GM18858 (cell line): ENCODE measurements around the gene GRIN2C.

Experiments used
- ATAC-seq: cut with Tn5 transposase; IDR thresholded peaks from one replicate; pipeline ENCODE4 v1.9.1; 2021; ENCODE audit not compliant: unreplicated experiment

Gene GRIN2C

DNA sequence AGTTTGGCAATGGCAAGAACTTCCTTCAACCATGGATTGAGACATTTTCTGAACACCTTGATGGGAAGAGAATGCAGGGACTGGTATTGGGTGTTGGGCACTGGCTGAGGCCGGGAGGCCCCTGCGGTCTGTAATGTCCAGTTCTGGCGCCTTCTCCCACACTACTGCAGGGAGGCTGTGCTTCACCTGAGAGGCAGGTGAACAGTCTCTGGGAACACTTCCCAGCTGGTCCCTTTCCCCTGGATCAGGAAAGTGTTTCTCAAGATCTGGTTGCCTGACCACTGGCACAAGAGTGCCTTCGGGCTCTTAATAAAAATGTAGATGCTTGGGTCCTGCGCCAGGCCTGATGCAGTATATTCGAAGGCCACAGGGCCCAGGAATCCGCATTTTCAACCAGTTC, 55.0 kb downstream of the GRIN2C start:
- ATAC-seq, result no peak

DNA sequence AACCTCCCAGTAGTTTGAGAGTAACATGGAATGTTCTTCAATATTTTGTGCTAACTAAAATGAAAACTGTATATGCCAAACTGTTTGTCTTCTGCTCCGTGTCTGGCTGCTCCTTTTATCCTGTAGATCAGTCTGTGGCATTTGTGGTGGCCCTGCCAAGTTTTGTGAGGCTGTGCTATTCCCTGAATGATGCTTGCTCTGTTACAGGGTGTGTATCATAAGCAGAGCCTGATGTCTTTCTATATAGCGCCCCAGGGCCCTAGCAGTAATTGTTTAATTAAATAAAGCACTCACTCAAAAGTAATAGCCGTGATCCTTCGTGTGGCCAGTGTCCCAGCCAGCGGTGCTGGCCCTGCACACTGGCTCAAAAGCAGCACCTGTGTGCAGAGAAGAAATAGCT, 55.7 kb downstream of the GRIN2C start:
- no peak for ATAC-seq

DNA sequence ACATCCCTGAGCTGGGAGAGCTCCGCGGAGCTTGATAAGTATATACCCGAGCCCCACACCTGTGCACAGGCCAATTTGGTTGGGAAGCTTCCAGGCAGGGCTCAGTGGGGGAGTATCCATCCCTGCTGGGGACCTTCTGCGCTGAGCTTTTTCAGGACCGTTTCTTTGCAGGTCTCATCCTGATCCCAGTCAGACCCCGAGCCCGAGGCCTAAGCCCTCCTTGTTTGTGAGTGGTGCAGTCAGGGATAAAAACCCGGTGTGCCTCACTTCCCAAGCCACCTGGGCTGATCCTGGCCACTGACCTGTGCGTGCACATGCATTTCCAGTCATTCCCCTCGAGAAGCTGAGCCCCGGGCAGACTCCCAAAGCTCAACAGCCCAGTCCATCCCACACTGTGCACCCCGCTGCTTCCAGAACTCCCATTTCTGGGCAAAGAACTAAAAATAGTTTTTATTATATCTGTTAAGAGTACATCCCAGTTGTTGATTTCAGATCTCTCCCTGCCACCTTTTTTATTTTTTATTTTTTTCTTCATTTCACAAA, 56.2 kb downstream of the GRIN2C start:
- ATAC-seq, result no peak

DNA sequence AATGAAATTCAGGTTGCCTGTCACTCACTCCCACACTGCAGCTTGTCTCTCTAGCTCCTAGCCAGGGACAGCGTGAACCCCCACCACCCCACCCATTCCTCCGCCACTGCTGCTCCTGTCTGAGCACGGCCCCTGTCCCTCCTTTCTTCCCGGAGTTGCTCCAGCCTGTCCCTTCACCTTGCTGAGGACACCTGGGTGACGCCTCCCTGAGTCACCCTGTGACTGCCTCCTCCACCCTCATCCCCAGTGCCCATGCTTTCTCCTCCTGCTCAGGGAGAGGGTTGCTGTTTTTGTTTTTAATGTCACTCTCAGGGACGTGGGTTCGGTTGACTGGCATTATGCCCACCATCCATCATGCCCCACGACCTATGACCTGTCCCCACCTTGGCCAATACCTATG, 57.8 kb downstream of the GRIN2C start:
- no peak for ATAC-seq

DNA sequence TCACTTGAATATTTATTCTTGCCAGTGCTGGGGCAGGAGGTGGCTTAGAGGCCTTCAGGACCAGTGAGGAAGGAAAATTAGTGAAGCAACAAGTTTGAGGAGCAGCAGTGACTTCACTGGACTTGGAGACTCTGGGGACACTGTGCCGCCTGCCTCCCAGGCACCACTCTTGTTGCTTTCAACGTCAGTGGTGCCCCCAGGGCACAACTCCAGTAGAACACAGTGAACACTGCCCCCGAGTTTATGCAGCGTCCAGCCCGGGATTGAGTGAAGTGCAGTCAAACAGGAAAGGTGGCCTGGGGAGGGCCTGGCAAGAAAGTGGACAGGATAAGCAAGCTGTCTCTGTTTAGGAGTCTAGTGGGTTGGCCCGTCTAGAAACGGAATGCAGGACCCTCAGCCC, 59.2 kb downstream of the GRIN2C start:
- no peak for ATAC-seq

DNA sequence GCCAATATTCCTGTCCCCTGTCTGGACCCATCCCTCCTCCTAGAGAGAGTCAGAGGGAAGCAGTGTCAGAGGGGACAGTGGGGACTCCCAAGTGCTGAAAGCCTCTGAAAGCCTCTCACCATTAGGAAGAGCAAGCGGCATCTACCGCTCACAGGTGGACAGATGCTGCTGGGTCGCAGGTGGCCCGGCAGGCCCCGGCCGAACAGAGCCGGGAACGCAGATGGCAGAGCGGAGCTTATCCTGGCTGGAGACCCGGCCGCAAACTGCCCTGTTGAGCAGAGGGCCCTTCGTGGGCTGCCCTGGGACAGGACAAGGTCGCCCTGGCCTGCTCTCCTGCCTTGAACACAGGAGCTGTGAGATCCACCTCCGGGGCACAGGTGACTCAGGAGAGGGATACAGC, 60.6 kb downstream of the GRIN2C start:
- ATAC-seq, result no peak

DNA sequence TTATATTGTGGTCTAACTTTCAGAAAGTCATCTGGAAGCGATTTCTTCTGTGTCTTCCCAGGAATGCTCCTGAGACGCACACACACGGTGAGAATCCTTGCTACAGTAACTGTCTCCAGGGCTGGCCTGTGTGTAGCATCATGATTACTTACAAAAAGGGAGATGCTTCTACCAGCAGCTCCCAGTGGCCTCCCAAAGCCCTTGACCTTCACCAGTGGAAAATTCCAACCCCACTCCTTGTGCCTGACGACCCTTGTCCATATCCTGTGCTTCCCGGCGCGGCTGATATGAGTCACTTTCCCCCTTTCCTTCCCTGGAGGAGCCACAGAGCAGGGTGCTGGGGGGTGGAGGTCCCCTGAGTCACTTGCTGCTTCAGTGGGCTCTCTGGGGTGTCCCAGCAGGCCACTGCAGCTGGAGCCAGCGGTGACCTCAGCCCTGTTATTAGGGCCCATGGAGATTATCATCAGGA, 61.4 kb downstream of the GRIN2C start:
- no peak for ATAC-seq

DNA sequence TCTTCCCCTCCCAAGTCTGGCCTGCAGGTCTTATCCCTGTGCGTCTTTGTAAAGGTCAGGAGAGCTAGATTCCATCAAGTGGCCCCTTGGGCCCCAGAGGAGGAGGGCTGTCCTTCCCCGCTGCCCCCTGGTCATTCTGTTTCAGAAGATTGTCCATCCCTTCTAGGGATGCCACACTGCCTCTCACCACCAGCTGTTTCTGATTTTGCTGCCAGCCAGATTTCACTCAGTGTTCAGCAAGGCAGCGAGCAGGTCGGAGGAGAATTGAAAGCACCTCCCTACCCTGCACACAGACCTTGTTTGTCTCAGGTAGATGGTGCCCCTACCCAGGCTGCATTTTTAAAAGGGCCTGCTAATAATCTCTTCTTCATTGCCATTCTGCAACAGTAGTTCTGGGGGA, 61.9 kb downstream of the GRIN2C start:
- no peak for ATAC-seq

DNA sequence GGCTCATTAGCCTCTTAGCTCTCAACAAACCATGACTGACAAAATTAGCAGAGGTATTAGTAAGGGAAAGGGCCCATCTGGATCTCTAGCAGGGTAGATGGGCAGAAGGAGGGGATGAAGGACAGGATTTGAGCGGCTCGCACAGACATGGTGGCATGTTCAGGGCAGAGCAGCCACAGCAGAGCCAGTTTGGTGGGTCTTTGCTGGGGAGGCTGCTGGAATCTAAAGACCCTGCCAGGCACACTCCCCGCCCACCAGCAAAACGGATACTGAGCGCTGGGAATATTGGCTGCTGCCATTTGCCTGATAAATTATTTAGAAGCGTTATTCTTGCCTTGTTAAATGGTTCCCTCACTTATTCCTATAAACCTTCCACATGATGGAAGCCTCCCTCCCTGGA, 62.8 kb downstream of the GRIN2C start:
- ATAC-seq, result no peak

DNA sequence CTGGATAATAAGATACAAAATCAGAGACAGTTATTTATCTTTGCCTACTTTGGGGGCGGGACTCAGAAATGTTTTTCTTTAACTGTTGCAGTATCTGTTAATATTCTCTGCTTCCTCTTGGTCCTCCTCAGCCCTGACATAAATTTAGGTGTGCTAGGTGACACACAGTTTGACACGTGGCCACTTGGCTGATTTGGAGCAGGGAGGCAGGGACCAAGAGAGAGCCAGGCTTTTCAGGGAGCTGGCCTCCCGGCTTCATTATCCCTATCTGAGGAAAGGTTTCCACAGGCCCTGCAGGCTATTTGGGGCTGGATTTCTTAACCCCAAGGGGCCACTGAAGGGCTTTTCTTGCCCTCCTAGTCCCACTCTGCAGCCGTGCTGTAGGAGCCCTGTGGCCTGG, 63.5 kb downstream of the GRIN2C start:
- no peak for ATAC-seq

DNA sequence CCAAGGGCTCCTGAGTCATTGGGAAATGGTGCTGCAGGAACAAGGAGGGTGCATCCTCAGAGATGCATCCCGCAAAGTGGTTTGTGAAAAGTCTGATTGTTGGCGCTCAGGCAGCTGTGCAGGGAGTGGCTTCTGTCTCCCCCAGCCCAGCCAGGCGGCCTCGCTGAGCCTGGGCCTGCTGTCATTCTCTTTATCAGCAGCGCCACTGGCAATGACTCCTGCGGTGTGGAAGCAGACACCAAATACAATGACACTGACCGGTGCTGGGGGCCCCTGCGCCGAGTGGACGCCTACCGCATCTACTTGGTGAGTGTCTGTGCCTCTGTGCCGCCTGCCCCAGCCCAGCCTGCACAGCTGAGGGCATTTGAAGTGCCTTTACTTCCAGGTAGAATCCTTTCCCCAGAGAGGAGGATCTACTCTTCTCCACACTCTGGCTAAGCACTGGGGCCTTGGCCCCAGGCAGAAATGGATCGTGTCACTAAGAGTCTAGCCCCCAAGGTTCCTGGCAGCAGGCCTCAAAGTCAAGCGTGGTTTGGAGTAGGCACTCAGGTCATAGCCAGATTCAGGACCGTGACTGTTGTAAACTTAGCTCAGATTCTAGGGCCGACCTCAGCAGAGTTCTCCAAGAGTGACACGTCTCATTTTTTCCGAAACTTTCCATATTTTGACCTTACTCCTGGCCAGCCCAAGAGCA, 64.2 kb downstream of the GRIN2C start:
- ATAC-seq, result no peak

DNA sequence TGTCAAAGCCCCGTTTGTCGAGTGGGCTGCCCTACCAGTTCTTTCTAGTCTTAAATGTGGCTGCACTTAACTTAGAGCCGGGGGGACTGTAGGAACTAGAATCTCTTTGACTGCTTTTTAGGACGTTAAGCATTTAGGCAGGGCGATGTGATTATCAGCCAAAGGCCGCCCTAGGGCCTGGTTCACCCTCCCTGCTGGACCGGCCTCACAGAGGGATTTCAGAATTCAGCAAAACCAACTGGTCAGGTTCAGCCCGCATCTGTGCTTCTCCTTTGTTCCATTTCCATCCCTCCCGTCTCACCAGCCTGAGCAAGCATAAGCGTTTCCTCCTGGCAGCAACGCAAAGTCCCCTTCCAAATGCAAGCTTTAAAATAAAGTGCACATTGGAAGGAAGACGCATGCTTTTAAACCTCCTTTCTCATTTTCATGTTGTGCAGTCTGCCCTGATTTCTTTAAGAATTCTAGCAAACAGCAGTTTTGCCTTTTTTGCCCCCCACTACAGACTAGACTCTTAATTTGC, 67.0 kb downstream of the GRIN2C start:
- no peak for ATAC-seq
